ENCODE results near the gene KCNH4. TPM values are rescaled to one million over a fixed set of nuclear protein-coding genes. Genes with fewer than 3 reads are reported as not detected.
"Not testable (repeated sequence)": the region's sequence is repeated elsewhere in the genome, so short reads cannot be mapped to it uniquely, and the experiment has no call there.

Gene KCNH4
- total RNA-seq, 4 donors from 2014 or later: 0.30 TPM; not detected in 3

DNA sequence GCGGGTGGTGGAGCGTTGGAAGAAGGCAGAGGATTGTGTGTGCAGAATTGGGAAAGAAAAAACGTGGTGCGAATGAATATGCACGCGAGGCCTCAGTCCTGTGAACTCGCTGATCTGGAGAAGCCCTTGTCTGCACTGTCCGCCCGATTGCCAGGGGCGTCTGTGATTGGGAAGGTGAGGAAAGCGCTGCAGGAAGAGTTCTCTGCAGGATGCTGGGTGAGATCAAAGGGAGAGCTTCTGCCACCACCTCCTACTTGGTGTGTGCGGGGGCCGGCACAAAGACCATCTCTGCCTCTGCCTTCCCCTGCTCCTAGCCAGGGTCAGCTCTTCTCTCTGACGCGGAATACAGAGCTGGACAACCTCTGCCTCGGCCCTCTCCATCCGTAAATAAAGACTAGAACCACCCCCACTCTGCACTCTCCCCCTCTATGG is 25.3 kb downstream of the KCNH4 start:
- peaks cover 0 to 8% (median 0%) of the 10 kb centered on the region in 4 donors for H3K9me3 ChIP-seq
- peak overlapping the region in 2 of 4 donors; percentile 69 to 89 for H3K27ac ChIP-seq
- peak overlapping the region; percentile 34 to 93 (median 74) for H3K4me3 ChIP-seq
- H3K36me3 ChIP-seq: peaks cover 0 to 12% (median 0%) of the 10 kb centered on the region in 3 donors
- no peak for DNase-seq (ENCODE audit: low spot score in 2 of 2)
- TF ChIP-seq EP300 (IDR thresholded peaks at IDR 0.05) (no peak), POLR2A (IDR thresholded peaks at IDR 0.05) (no peak)
- TF ChIP-seq, protein P1, sequence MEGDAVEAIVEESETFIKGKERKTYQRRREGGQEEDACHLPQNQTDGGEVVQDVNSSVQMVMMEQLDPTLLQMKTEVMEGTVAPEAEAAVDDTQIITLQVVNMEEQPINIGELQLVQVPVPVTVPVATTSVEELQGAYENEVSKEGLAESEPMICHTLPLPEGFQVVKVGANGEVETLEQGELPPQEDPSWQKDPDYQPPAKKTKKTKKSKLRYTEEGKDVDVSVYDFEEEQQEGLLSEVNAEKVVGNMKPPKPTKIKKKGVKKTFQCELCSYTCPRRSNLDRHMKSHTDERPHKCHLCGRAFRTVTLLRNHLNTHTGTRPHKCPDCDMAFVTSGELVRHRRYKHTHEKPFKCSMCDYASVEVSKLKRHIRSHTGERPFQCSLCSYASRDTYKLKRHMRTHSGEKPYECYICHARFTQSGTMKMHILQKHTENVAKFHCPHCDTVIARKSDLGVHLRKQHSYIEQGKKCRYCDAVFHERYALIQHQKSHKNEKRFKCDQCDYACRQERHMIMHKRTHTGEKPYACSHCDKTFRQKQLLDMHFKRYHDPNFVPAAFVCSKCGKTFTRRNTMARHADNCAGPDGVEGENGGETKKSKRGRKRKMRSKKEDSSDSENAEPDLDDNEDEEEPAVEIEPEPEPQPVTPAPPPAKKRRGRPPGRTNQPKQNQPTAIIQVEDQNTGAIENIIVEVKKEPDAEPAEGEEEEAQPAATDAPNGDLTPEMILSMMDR (IDR thresholded peaks at IDR 0.05): no peak
- no peaks in the 10 kb centered on the region for H3K27me3 ChIP-seq
- WGBS, 2 donors: 27% methylated on average over 17 of the region's 17 CpGs
- H3K4me1 ChIP-seq: peaks cover 0 to 41% (median 23%) of the 10 kb centered on the region in 4 donors

DNA sequence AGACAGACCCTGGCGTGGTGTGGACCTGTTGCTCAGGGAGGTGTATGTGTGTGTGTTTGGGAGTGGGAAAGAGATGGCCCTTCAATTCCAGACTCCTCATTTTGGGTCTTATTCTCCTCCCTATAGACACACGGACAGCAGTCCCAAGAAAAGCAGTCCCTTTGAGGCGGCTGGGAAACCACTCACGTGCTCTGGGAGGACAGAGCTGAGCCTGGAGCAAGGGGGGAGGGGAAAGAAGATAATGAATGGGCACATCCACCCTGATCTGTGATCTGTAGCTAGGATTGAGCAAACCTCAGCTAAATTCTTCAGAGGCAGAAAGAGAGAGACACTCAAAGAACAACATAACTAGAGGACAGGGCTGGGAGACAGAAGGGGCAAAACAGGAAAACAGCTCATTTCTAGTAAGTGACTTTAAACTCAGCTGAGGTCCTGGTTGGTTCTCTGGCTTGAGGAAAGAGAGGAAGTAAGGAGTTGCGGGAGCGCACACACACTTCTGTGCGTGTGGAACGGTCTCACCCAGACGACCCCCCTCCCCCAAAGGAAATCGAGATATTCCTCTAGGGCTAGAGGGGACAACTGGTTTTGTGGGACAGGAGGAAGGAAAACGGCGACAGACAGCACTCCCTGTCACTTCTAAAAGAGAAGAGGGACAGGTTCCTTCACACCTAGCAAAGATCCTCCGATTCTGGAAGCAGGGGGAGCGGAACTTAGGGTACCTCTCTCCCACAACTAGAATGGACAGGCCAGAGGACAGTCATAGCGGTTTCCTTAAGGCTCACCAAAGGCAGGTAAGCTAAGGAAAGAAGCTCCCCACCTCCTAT is 26.8 kb downstream of the KCNH4 start:
- Histone ChIP-seq H3K36me3 (peaks cover 0 to 14% (median 0%) of the 10 kb centered on the region in 3 donors), H3K4me1 (peaks cover 0 to 44% (median 23%) of the 10 kb centered on the region in 4 donors), H3K27ac (peak overlapping the region; percentile 44 to 89 (median 84)), H3K4me3 (peak overlapping the region; percentile 73 to 98 (median 84)), H3K27me3 (no peaks in the 10 kb centered on the region), H3K9me3 (peaks cover 0 to 8% (median 0%) of the 10 kb centered on the region in 4 donors)
- 2 to 5% methylated on average over 15 of the region's 15 CpGs for WGBS, 2 donors
- no peak for DNase-seq (ENCODE audit: low spot score in 2 of 2)
- TF ChIP-seq EP300 (IDR thresholded peaks at IDR 0.05): no peak
- TF ChIP-seq POLR2A (IDR thresholded peaks at IDR 0.05): no peak
- TF ChIP-seq, protein P1 (IDR thresholded peaks at IDR 0.05): no peak

DNA sequence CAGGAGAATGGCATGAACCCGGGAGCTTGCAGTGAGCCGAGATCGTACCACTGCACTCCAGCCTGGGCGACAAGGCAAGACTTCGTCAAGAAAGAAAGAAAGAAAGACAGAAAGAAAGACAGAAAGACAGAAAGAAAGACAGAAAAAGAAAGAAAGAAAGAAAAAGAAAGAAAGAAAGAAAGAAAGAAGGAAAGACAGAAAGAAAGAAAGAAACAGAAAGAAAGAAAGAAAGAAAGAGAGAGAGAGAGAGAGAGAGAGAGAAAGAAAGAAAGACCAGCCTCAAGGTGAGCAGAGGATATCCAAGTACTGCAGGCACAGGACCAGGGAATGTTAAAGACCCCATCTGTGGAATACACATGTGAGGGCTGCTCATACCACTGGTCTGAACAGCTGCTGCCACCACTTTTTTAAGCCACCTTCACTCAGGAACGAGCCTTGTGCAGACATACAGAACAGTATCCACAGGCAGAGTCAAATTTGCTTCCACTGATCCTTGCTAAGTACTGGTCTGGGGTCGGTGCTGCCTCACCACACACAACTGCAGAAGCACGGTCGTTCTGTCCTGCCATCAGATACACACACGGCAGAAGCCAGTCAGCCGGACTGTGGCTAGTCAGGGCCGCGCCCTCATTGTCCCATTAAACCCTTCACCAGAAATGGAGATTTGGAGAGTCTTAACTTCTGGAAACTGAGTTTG is 33.9 kb downstream of the KCNH4 start:
- Histone ChIP-seq H3K4me1 (peaks cover 0 to 31% (median 15%) of the 10 kb centered on the region in 4 donors), H3K4me3 (no peak overlapping the region), H3K27me3 (no peaks in the 10 kb centered on the region), H3K36me3 (peaks cover 0 to 46% (median 0%) of the 10 kb centered on the region in 3 donors), H3K9me3 (no peaks in the 10 kb centered on the region), H3K27ac (no peak overlapping the region)
- 84 to 85% methylated on average over 13 of the region's 13 CpGs for WGBS, 2 donors
- DNase-seq (ENCODE audit: low spot score in 2 of 2): no peak
- TF ChIP-seq, protein P1 (IDR thresholded peaks at IDR 0.05): no peak
- no peak for TF ChIP-seq EP300 (IDR thresholded peaks at IDR 0.05)
- TF ChIP-seq POLR2A (IDR thresholded peaks at IDR 0.05): no peak

DNA sequence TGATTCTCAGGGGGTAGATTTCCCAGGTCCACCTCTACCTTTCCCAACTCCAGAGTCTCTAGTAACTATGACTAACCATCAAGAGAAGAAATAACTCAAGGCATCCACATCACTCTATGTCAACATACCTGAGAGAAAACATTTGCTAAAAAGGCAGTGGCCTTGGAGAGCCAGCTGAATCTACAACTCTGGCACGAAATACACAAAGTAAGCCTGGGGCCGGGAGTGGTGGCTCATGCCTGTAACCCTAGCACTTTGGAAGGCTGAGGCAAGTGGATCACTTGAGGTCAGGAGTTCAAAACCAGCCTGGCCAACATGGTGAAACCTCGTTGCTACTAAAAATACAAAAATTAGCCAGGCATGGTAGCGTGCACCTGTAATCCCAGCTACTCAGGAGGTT is 37.8 kb downstream of the KCNH4 start:
- peaks cover 0 to 52% (median 20%) of the 10 kb centered on the region in 4 donors for H3K4me1 ChIP-seq
- not testable (repeated sequence) for H3K4me3 ChIP-seq; H3K27me3 ChIP-seq; DNase-seq (ENCODE audit: low spot score in 2 of 2); H3K9me3 ChIP-seq
- peak overlapping the region in 1 of 4 donors; percentile 55 for H3K27ac ChIP-seq
- WGBS, 2 donors: 74 to 77% methylated on average over 4 of the region's 4 CpGs
- H3K36me3 ChIP-seq: peaks cover 0 to 36% (median 0%) of the 10 kb centered on the region in 3 donors

DNA sequence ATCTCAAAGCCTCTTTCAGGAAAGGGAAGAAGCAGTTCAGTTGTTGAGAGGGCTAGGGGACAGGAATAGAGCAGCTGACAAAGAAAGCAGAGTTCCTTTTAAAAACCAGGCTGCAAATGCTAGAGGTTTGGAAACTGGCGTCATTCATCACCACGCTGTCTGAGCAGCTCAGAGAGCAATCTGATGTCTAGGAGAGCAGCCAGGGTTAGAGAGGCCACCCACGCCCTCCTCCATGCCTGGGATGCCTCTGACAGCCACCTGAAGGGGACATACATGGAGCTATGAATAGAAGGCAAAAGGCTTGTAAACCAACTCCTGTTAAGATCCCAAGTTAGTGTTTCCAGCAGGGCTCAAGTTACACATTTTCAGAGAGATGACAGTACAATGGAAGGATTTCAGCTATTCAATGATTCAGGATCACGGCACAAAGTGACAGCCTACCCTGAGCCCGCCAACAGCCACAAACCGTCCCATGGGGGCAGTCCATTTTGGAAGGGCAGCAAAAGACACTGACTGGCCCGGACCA is 38.5 kb downstream of the KCNH4 start:
- peaks cover 0 to 56% (median 20%) of the 10 kb centered on the region in 4 donors for H3K4me1 ChIP-seq
- DNase-seq (ENCODE audit: low spot score in 2 of 2): no peak
- H3K36me3 ChIP-seq: peaks cover 0 to 30% (median 0%) of the 10 kb centered on the region in 3 donors
- peak overlapping the region in 2 of 4 donors; percentile 40 to 55 for H3K27ac ChIP-seq
- no peaks in the 10 kb centered on the region for H3K27me3 ChIP-seq
- WGBS, 2 donors: 46 to 68% methylated on average over 7 of the region's 7 CpGs
- no peaks in the 10 kb centered on the region for H3K9me3 ChIP-seq
- TF ChIP-seq EP300 (IDR thresholded peaks at IDR 0.05) (no peak), POLR2A (IDR thresholded peaks at IDR 0.05) (no peak)
- no peak overlapping the region for H3K4me3 ChIP-seq

All from tibial nerve (tissue), 4 donors.